ENCODE results near the gene EDNRA.

EDNRA gene

DNA sequence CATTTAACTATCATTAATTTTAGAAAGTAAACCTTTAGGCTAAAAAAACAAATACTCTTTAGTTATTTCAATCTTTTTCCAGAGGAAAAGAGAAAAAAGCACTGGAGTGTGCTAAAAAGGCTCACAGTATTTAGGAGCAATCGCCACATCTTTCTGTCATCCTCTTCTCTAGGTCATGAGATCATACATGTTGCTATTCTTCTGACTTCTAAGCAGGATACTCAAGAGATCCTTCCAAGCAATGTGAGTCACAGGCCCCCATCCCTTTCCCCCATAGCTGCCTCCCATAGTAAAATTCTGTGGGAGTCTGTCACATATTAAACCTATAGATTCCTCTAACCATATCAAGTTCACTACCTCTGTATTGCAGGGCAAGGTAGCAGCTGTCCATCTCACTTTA lies 7.7 kb downstream of the EDNRA start:
- Histone ChIP-seq H3K79me2 (ENCODE audit: insufficient read depth, low read depth) (no peaks in the 10 kb centered on the region), H3K36me3 (ENCODE audit: insufficient read depth) (no peaks in the 10 kb centered on the region), H3K27ac (no peak overlapping the region), H3K4me3 (IDR thresholded peaks at IDR 0.05; ENCODE audit: insufficient read depth, low read depth, low read length) (no peak overlapping the region), H2AFZ (ENCODE audit: low read depth) (no peak overlapping the region), H3K4me2 (no peak overlapping the region), H3K4me1 (ENCODE audit: low read depth, poor library complexity, severe bottlenecking) (no peaks in the 10 kb centered on the region), H4K20me1 (ENCODE audit: insufficient read depth) (no peaks in the 10 kb centered on the region), H3K9ac (no peak overlapping the region), H3K27me3 (ENCODE audit: insufficient read depth, low read depth) (no peaks in the 10 kb centered on the region)
- TF ChIP-seq, protein P1, sequence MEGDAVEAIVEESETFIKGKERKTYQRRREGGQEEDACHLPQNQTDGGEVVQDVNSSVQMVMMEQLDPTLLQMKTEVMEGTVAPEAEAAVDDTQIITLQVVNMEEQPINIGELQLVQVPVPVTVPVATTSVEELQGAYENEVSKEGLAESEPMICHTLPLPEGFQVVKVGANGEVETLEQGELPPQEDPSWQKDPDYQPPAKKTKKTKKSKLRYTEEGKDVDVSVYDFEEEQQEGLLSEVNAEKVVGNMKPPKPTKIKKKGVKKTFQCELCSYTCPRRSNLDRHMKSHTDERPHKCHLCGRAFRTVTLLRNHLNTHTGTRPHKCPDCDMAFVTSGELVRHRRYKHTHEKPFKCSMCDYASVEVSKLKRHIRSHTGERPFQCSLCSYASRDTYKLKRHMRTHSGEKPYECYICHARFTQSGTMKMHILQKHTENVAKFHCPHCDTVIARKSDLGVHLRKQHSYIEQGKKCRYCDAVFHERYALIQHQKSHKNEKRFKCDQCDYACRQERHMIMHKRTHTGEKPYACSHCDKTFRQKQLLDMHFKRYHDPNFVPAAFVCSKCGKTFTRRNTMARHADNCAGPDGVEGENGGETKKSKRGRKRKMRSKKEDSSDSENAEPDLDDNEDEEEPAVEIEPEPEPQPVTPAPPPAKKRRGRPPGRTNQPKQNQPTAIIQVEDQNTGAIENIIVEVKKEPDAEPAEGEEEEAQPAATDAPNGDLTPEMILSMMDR (conservative IDR thresholded peaks at IDR 0.05; ENCODE audit: low read depth, low read length), result no peak

DNA sequence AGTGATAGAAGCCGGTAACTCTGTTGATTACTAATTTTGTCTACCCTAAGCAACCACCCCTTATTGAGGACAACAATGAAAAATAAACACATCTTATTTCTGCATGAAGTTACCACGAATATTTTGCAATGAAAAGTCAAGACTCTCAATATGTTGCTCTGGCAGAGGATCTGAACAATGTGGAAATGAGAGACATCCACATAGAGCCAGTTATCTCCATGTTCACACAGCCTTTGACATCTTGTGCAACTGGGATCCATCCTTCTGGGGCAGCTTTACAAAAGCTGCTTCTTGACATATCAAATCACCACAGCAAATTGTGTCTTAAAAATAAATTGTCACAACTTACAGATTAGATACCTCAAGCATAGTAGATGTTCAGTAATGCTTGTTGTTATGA lies 10.2 kb downstream of the EDNRA start:
- Histone ChIP-seq H3K27ac (no peak overlapping the region), H3K79me2 (ENCODE audit: insufficient read depth, low read depth) (no peaks in the 10 kb centered on the region), H4K20me1 (ENCODE audit: insufficient read depth) (no peaks in the 10 kb centered on the region), H3K36me3 (ENCODE audit: insufficient read depth) (no peaks in the 10 kb centered on the region), H3K4me3 (IDR thresholded peaks at IDR 0.05; ENCODE audit: insufficient read depth, low read depth, low read length) (no peak overlapping the region), H3K4me2 (no peak overlapping the region), H3K9ac (no peak overlapping the region), H3K27me3 (ENCODE audit: insufficient read depth, low read depth) (no peaks in the 10 kb centered on the region), H3K4me1 (ENCODE audit: low read depth, poor library complexity, severe bottlenecking) (no peaks in the 10 kb centered on the region), H2AFZ (ENCODE audit: low read depth) (no peak overlapping the region)
- TF ChIP-seq, protein P1 (conservative IDR thresholded peaks at IDR 0.05; ENCODE audit: low read depth, low read length), result no peak

DNA sequence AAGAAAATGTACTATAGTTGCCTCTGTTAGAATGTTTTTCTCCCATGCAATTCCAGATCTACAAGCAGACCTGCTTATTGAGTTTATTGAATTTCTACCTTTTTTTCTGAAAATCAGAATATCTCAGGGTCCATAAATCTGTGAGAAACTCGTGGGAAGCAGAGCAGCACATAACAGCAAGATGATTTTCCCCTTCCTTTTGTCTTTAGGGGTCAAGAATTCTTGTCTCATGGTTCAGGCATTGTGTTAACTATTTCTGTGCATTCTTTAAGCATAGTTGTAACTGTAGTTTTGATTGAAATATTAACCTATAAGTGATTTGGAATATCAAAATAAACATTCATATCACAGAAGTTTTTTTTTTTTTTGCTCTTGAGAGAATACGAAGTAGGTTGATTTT lies 11.4 kb downstream of the EDNRA start:
- Histone ChIP-seq H3K4me3 (IDR thresholded peaks at IDR 0.05; ENCODE audit: insufficient read depth, low read depth, low read length) (no peak overlapping the region), H3K27ac (no peak overlapping the region), H3K27me3 (ENCODE audit: insufficient read depth, low read depth) (no peaks in the 10 kb centered on the region), H2AFZ (ENCODE audit: low read depth) (no peak overlapping the region), H4K20me1 (ENCODE audit: insufficient read depth) (no peaks in the 10 kb centered on the region), H3K4me2 (no peak overlapping the region), H3K36me3 (ENCODE audit: insufficient read depth) (no peaks in the 10 kb centered on the region), H3K9ac (no peak overlapping the region), H3K79me2 (ENCODE audit: insufficient read depth, low read depth) (no peaks in the 10 kb centered on the region), H3K4me1 (ENCODE audit: low read depth, poor library complexity, severe bottlenecking) (no peaks in the 10 kb centered on the region)
- TF ChIP-seq, protein P1 (conservative IDR thresholded peaks at IDR 0.05; ENCODE audit: low read depth, low read length), result no peak

DNA sequence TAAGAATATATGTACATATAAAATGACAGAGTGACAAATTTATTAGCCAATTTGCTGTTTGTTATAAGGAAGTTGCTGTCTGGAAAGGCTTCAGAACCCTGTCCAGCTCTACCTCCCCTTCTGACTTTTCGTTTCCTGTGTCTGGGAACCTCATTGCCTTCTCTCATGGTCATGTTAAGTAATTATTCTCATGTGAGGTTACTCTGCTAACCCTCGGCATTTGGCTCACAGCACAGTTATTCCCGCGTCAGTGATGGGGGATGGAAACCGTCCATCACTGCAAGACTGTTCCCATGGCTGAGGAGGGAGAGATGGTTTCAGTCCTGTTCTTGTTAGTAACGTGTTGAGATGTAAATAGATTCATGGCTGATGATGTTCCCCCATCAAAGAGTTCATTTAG lies 11.9 kb downstream of the EDNRA start:
- Histone ChIP-seq H3K27ac (no peak overlapping the region), H3K79me2 (ENCODE audit: insufficient read depth, low read depth) (no peaks in the 10 kb centered on the region), H2AFZ (ENCODE audit: low read depth) (no peak overlapping the region), H3K4me2 (no peak overlapping the region), H3K4me3 (IDR thresholded peaks at IDR 0.05; ENCODE audit: insufficient read depth, low read depth, low read length) (no peak overlapping the region), H3K9ac (no peak overlapping the region), H3K36me3 (ENCODE audit: insufficient read depth) (no peaks in the 10 kb centered on the region), H3K4me1 (ENCODE audit: low read depth, poor library complexity, severe bottlenecking) (no peaks in the 10 kb centered on the region), H3K27me3 (ENCODE audit: insufficient read depth, low read depth) (no peaks in the 10 kb centered on the region), H4K20me1 (ENCODE audit: insufficient read depth) (no peaks in the 10 kb centered on the region)
- TF ChIP-seq, protein P1 (conservative IDR thresholded peaks at IDR 0.05; ENCODE audit: low read depth, low read length), result no peak

DNA sequence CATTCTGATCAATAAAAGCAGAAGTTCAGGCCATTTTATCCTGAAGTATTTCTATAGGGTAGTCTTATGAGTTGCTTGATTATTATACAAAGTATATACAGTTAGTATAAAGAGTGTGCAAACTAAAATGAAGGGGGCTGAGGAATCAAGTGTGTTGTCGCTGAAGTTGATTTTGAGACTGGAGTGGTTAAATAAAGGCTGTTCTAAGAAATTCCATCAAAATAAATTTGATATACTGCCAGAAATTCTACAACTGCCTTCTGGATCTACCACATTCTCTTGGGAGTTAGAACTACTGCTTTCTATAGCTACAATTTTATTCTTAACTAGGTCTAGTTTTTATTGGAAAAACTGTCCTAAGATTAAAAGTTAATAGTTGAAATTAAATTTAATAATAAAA lies 12.4 kb downstream of the EDNRA start:
- Histone ChIP-seq H3K9ac (no peak overlapping the region), H4K20me1 (ENCODE audit: insufficient read depth) (no peaks in the 10 kb centered on the region), H2AFZ (ENCODE audit: low read depth) (no peak overlapping the region), H3K27ac (no peak overlapping the region), H3K36me3 (ENCODE audit: insufficient read depth) (no peaks in the 10 kb centered on the region), H3K4me3 (IDR thresholded peaks at IDR 0.05; ENCODE audit: insufficient read depth, low read depth, low read length) (no peak overlapping the region), H3K4me1 (ENCODE audit: low read depth, poor library complexity, severe bottlenecking) (no peaks in the 10 kb centered on the region), H3K79me2 (ENCODE audit: insufficient read depth, low read depth) (no peaks in the 10 kb centered on the region), H3K27me3 (ENCODE audit: insufficient read depth, low read depth) (no peaks in the 10 kb centered on the region), H3K4me2 (no peak overlapping the region)
- TF ChIP-seq, protein P1 (conservative IDR thresholded peaks at IDR 0.05; ENCODE audit: low read depth, low read length), result no peak

Measured in KMS-11 (cell line).